ENCODE data around the gene SERINC5.
"Not testable (repeated sequence)": the region's sequence is repeated elsewhere in the genome, so short reads cannot be mapped to it uniquely, and the experiment has no call there.

The SERINC5 gene

GRCh38 chr5:80195837-80196400 lies 59.9 kb downstream of the SERINC5 start:
- DNase-seq (ENCODE audit: low spot score) = no peak

- no peak for DNase-seq (ENCODE audit: low spot score)
Observed at GRCh38 chr5:80194468-80194867, 61.4 kb downstream of the SERINC5 start.

- no peak for DNase-seq (ENCODE audit: low spot score)
Observed at GRCh38 chr5:80193401-80193800, 62.4 kb downstream of the SERINC5 start.

GRCh38 chr5:80192507-80193241 lies 63.2 kb downstream of the SERINC5 start:
- peak; percentile 35 for DNase-seq (ENCODE audit: low spot score)

GRCh38 chr5:80191991-80192398 lies 63.9 kb downstream of the SERINC5 start:
- DNase-seq (ENCODE audit: low spot score) = peak; percentile 94

GRCh38 chr5:80191397-80191796 lies 64.5 kb downstream of the SERINC5 start:
- no peak for DNase-seq (ENCODE audit: low spot score)

GRCh38 chr5:80190960-80191359 lies 64.9 kb downstream of the SERINC5 start:
- DNase-seq (ENCODE audit: low spot score) = peak; percentile 44

GRCh38 chr5:80189701-80190100 lies 66.1 kb downstream of the SERINC5 start:
- no peak for DNase-seq (ENCODE audit: low spot score)

GRCh38 chr5:80189201-80189600 lies 66.6 kb downstream of the SERINC5 start:
- no peak for DNase-seq (ENCODE audit: low spot score)

GRCh38 chr5:80187421-80188090 lies 68.3 kb downstream of the SERINC5 start:
- DNase-seq (ENCODE audit: low spot score) = no peak

- not testable (repeated sequence) for DNase-seq (ENCODE audit: low spot score)
Observed at GRCh38 chr5:80185535-80185934, 70.3 kb downstream of the SERINC5 start.

GRCh38 chr5:80185095-80185494 lies 70.8 kb downstream of the SERINC5 start:
- no peak for DNase-seq (ENCODE audit: low spot score)

GRCh38 chr5:80184235-80185023 lies 71.4 kb downstream of the SERINC5 start:
- no peak for DNase-seq (ENCODE audit: low spot score)

GRCh38 chr5:80183728-80184234 lies 72.1 kb downstream of the SERINC5 start:
- not testable (repeated sequence) for DNase-seq (ENCODE audit: low spot score)

GRCh38 chr5:80182809-80183580 lies 72.9 kb downstream of the SERINC5 start:
- no peak for DNase-seq (ENCODE audit: low spot score)

GRCh38 chr5:80181618-80182211 lies 74.1 kb downstream of the SERINC5 start:
- DNase-seq (ENCODE audit: low spot score) = no peak

- no peak for DNase-seq (ENCODE audit: low spot score)
Observed at GRCh38 chr5:80177236-80177635, 78.6 kb downstream of the SERINC5 start.

GRCh38 chr5:80175337-80175736 lies 80.5 kb downstream of the SERINC5 start:
- DNase-seq (ENCODE audit: low spot score) = no peak

GRCh38 chr5:80174790-80175189 lies 81.1 kb downstream of the SERINC5 start:
- no peak for DNase-seq (ENCODE audit: low spot score)

GRCh38 chr5:80172067-80172695 lies 83.7 kb downstream of the SERINC5 start:
- peak; percentile 70 for DNase-seq (ENCODE audit: low spot score)

Measured in pons (tissue), 1 donor.